ENCODE measurements around the gene LIMA1.
"Not testable (repeated sequence)": the region's sequence is repeated elsewhere in the genome, so short reads cannot be mapped to it uniquely, and the experiment has no call there.

LIMA1 gene

DNA sequence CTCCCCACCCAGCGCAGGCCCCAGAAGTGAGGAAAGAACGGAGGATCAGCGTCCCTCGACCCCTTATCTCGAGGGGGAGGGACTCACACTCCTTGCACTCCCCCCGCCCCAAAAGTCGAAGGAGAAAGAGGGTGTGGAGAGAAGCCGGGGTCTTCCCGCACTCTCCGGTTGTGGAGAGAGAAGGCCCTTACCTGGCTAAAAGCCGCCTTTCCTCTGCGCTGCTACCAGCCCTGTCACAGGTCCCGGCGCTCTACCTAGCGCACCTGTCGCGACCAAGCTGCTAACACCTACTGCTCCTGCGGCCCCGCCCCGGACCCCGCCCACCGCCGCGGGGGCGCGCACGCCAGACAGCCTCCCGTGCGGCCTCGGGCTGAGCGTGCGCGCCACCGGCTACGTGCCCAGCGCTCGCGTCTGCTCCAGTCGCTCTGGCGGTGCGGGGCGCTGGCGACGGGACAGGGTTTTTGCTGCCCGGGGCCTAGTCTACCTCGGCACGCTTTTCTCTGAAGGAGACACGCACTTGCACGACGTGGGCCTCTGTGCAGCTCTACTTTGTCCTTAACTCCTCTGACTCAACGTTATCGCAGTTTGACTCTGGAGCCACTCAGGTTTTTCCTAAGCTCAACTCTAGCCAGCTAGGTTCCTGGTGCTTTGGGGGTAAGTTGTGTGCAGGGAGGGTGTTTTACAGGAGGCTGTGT lies at the start of gene LIMA1:
Gene LIMA1 (minus strand): TSS at position 292 of the 695 bp plus-strand sequence. CDS start 34,769 bp downstream, outside the sequence.
- no peak for FAIRE-seq

DNA sequence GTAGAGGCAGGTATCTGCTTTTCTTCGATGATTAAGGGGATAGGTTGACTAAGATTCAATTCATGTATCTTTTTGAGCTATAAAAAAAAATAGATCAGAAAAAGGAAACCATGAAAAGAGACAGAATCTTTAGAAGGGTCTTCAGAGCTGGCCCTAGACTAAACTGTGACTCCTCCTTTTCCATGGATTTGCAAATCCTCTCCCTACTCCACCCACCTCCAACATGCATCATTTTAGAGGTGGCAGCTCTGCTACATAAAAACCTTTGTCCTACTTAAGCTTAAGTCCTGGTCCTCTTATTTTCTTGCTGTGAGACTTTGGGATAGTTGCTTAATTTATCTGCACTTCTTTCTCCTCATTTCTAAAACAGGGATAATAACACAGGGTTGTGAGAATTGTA lies 48.4 kb upstream of the LIMA1 start:
- FAIRE-seq = no peak

DNA sequence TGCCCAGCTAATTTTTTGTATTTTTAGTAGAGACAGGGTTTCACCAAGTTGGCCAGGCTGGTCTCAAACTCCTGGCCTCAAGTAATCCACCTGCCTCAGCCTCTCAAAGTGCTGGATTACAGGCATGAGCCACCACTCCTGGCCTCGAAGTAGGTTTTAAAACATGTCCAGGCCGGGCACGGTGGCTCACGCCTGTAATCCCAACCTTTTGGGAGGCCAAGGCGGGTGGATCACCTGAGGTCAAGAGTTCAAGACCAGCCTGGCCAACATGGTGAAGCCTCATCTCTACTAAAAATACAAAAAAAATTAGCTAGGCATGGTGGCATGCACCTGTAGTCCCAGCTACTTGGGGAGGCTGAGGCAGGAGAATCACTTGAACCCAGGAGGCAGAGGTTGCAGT lies 45.3 kb upstream of the LIMA1 start:
- not testable (repeated sequence) for FAIRE-seq

DNA sequence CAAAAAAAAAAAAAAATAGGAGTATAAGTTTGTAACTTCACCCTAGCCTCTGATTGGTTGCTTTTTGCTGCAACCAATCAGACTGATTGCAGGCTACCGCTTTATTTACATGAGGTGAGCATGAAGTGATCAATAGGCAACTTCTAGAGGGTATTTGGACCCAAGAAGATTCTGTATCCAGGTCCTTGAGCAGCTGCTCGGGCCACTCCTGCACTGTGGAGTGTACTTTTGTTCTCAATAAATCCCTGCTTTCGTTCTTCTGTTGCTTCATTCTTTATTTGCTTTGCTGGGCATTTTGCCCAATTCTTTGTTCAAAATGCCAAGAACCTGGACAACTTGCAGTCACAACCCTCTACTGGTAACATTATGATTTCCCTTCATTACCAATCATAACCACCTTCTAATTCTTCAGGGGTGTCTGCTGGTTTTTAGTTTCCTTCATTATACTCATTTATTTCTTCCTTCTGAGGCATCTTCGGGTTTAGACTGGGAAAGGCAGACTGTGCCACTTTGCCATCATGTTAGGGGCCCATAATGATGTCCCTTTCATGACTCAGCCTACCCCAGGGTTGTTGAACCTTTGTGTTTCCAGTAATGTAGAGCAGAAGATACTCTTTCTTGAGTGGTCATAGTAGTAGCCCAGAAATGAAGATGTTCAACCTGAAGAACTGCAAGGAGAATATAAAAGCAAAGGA lies 43.4 kb upstream of the LIMA1 start:
- no peak for FAIRE-seq

DNA sequence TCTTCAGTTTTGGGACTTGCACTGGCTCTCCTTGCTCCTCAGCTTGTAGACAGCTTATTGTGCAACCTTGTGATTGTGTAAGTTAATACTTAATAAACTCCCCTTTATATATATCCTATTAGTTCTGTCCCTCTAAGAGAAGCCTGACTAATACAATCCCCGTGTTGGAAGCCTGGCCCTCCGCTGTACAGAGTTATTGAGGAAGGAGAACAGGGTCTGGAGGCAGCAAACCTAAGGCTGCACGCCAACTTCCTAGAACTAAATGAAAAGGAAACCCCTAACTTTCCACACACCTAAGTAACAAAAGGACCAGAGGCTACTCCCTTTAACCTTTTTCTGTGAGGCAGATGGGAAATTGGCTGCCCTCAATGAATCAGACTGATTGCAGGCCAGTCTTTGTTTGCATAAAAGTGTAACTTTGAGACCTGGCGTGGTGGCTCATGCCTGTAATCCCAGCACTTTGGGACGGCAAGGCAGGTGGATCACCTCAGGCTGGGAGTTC lies 42.6 kb upstream of the LIMA1 start:
- FAIRE-seq = no peak

DNA sequence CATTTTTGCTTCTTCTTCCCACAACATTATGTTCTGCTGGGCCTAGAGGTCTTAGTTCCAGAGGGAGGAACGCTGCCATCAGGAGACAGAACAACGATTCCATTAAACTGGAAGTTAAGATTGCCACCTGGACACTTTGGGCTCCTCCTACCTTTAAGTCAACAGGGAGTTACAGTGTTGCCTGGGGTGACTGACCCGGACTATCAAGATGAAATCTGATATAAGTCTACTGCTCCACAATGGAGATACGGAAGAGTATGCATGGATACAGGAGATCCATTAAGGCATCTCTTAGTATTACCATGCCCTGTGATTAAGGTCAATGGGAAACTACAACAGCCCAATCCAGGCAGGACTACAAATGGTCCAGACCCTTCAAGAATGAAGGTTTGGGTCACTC lies 41.5 kb upstream of the LIMA1 start:
- not testable (repeated sequence) for FAIRE-seq

DNA sequence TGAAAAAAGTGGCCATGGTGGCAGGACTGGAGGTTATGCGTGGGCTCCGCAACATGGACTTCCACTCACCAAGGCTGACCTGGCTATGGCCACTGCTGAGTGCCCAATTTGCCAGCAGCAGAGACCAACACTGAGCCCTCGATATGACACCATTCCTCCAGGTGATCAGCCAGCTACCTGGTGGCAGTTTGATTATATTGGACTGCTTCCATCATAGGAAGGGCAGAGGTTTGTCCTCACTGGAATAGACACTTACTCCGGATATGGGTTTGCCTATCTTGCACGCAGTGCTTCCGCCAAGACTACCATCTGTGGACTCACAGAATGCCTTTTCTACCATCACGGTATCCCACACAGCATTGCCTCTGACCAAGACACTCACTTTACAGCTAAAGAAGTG lies 40.8 kb upstream of the LIMA1 start:
- not testable (repeated sequence) for FAIRE-seq

DNA sequence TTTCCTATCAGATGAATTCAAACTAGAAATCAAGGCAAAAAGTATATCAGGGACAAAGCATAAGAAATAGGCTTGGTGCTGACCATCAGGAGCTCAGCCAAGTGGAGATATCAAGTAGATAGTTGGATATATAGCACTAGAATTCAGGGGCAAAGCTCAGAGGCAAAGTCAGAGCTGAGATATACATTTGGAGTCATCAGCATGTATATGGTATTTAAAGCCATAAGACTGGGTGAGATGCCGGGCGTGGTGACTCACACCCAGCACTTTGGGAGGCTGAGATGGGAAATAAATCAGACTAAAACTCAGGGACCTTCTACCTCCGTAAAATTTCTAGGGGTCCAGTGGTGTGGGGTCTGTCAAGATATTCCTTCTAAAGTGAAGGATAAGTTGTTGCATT lies 38.9 kb upstream of the LIMA1 start:
- FAIRE-seq = no peak

DNA sequence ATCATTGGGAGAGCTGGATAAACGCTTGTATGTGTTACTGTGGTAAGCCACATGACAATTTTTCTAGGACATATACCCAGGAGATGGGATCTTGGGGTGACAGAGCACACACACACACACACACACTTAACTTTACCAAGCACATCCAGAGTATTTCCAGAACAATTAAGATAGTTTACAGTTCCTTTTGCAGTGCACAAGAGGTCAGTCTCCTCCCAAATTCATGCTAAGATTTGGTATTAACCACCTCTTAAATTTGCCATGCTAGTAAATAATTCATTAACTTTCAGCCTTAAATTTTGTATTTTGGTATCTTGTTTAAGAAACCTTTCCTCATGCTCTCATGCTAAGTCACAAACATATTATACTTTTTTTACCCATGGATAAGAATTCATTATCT lies 33.9 kb upstream of the LIMA1 start:
- FAIRE-seq = no peak

DNA sequence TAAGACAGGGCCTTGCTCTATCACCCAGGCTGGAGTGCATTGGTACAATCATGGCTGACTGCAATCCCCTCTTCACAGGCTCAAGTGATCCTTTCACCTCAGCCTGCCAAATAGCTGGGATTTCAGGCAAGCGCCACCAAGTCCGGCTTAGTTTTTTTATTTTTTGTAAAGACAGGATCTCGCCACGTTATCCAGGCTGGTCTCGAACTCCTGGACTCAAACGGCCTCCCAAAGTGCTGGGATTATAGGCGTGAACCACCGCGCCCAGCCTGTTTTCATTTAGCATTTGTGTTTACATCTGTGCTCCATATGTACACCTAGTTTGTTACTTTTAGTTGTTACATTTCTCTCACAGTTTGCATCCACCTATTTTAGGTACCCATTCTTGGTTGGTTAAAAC lies 32.5 kb upstream of the LIMA1 start:
- no peak for FAIRE-seq

DNA sequence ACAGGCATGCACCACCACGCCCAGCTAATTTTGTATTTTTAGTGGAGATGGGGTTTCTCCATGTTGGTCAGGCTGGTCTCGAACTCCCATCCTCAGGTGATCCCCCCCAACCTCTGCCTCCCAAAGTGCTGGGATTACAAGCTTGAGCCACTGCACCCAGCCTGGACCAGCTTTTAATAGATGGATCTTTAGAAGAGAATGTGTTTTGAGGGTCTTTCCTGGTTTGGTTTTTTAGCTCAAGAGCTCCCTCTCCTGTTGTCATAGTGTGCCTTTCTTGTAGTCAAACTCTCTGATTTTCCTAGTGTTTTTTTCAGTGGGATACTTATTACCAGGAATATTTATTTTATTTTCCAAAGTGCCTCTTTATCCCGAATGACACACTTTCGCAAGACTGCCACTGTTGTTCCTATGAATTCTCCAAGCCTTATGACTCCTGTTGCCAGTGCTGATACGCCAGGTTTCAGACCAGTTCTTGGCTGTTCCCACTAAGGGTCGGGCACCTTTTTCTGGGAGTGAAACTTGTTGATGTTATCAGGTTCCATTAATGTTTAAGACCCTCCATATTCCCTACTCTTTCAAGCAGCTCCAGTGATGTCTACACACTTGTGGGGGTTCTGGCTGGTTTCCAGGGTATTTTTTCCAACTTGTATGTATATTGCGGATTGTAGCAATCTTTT lies 31.5 kb upstream of the LIMA1 start:
- FAIRE-seq = no peak

DNA sequence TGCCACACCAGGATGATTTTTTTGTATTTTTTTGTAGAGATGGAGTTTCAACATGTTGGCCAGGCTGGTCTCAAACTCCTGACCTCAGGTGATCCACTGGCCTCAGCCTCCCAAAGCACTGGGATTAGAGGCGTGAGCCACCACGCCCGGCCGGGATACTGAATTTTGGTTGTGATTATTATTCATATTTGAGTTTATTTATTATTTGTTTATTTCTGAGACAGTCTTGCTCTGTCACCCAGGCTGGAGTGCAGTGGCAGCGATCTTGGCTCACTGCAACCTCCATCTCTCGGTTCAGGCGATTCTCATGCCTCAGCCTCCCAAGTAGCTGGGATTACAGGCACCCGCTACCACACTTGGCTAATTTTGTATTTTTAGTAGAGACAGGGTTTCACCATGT lies 30.7 kb upstream of the LIMA1 start:
- FAIRE-seq = not testable (repeated sequence)

DNA sequence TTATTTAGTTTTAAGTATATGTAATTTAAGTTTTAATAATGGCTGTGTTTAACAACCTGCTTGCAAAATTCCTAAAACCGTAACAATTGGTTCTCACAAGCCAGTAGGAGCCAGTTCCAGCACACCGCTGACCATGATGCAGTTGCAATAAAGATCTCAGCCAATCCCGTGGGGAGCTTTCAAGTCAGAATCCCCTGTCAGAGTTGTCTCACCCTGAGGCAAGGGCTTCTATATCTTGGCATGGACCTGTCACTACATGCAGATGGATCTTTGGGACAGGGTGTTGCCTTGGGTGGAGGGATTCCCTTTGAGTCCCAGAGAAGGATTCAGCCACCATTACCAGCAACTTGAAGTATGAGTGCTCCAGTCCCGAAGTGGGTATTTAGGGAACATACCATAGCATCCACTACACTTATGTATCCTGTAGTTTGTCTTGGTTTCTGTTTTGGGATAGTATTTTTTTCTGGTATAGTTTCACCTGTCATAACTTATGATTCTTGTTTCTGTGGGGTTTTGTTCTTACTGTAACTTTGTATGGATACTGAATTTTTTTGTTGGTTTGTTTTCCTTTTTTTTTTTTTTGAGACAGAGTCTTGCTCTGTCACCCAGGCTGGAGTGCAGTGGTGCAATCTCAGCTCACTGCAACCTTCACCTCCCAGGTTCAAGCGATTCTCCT lies 30.1 kb upstream of the LIMA1 start:
- FAIRE-seq = no peak

DNA sequence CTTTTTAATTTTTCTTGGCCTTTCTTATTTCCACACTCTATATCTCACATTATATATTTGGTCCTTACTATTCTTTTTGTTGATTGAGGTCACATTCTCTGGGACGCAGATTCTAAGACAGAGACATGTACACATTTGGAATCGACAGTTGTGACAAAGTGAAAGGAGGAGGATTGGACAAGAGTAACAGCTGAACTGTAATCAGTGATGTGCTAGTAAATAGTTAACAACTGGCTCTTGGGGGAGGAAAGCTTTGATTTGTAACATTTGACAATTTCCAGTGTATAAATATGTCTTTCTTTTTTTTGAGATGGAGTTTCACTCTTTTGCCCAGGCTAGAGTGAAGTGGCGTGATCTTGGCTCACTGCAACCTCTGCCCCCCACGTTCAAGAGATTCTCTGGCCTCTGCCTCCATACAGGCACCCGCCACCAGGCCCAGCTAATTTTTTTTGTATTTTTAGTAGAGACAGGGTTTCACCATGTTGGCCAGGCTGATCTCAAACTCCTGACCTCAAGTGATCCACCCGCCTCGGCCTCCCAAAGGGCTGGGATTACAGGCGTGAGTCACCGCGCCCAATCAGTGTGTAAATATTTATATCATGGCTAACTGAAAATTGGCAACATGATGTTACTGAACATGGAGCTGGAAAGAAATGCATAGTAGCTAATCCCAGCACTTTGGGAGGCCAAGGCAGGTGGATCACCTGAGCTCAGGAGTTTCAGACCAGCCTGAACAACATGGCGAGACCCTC lies 28.7 kb upstream of the LIMA1 start:
- FAIRE-seq = not testable (repeated sequence)

DNA sequence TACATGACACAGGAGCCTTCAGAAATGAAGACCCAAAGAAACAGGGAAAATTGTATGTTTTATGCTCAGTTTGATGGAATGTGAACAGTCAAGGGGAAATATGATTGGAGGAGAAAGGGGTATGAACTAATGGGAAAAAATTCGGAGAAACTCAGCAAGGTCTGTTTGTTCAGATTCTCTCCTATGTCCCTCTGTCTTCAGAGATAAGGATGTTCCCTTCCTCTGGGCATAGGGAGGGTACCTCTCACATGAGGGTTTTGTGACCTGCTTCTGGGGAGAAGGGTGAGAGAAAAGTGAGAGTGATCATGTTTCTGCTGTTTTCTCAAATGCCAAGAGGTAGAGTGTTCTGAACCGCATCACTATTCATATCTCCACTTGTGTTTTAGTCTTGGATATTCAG lies 26.6 kb upstream of the LIMA1 start:
- FAIRE-seq = no peak

DNA sequence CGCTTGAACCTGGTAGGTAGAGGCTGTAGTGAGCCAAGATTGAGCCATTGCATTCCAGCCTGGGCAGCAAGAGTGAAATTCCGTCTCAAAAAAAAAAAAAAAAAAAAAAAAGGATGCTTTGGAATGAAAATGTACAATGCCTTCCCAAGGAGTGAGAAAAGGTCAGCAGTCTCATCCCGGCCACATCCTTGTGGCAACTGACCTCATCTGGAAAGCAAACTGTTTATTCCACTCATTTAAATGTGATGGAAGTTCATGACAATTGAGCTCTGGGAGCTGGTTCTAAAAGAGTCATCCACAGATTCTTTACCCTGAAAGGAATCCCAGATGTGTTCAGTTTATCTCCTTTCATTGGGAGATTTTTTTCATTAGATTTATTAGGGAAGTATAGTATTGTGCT lies 19.4 kb upstream of the LIMA1 start:
- no peak for FAIRE-seq

DNA sequence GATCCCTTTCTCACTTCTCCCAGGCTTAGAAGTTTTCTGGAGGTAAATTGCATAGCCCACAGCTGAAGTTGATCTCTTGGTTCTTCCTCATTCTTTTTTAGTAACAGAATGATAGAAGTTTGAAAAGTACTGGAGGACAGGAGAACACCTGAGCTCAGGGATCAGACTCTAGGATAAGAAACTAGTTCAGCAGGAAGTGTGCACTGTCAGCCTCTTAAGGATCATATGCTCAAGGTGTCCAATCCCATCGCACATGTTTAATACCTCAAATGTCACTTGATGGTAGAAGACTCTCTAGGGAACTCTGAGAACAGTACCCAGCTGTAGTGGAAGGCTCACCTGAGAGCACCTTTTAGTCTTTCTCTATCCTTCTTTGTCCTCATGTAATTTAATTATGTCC lies 14.7 kb upstream of the LIMA1 start:
- FAIRE-seq = no peak

DNA sequence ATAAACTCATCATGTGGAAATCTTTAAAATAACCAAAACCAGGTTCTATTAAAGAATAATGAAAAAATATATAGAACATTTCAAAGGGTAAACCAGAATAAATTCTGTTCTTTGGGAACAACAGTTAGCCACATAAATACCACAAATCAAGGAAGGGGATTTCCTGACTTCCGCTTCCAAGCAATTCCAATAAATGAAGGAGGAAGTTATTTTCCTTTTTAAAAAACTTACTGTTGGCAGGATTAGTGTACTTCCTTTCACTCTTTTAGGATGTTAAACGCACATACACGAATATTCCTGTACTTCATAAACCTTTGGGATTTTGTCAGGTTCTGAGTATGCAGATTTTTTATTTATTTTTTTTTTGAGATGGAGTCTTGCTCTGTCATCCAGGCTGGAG lies 13.7 kb upstream of the LIMA1 start:
- no peak for FAIRE-seq

DNA sequence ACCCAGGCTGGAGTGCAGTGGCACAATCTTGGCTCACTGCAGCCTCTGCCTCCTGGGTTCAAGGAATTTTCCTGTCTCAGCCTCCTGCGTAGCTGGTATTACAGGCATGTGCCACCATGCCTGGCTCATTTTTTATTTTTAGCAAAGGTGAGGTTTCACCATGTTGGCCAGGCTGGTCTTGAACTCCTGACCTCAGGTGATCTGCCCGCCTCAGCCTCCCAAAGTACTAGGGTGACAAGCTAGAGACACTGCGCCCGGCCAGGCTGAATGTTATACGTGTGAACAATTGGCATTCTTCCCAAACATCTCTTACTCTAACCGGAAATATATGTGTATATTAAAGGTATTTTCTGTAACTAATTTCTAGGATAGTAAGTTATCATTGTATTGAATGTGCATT lies 13.2 kb upstream of the LIMA1 start:
- FAIRE-seq = no peak

DNA sequence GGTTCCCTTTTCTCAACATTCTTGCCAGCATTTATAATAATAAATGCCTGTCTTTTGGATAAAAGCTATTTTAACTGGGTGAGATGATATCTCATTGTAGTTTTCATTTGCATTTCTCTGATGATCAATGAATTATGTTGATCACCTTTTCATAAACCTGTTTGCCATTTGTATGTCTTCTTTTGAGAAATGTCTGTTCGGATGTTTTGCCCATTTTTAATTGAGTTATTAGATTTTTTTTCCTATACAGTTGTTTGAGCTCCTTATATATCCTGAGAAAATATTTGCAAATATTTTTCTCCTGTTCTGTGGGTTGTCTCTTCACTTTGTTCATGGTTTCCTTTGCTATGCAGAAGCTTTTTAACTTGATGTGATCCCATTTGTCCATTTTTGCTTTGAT lies 8.1 kb upstream of the LIMA1 start:
- FAIRE-seq = no peak

DNA sequence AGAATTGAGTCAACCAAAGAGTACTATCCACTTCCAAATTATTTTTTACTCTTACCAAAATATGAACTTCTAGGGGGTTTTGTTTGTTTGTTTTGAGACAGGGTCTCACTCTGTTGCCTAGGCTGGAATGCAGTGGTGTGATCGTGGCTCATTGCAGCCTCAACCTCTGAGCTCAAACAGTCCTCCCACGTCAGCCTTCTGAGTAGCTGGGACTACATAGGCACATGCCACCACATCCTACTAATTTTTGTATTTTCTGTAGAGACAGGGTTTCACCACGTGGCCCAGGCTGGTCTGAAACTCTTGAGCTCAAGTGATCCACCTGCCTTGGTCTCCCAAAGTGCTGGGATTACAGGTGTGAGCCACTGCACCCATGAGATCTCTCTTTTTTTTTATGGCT lies 7.4 kb upstream of the LIMA1 start:
- not testable (repeated sequence) for FAIRE-seq

DNA sequence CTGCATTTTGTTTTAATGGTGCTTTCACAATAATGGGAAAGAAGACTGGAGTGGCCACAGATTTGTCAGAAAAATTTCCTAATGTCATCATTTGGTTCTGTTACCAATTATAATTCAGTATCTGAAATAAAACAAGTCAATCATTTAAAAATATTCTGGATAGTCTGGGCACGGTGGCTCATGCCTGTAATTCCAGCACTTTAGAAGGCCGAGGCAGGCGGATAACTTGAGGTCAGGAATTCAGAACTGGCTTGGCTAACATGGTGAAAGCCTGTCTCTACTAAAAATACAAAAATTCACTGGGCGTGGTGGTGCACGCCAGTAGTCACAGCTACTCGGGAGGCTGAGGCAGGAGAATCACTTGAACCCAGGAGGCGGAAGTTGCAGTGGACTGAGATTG lies 4.0 kb upstream of the LIMA1 start:
- no peak for FAIRE-seq

DNA sequence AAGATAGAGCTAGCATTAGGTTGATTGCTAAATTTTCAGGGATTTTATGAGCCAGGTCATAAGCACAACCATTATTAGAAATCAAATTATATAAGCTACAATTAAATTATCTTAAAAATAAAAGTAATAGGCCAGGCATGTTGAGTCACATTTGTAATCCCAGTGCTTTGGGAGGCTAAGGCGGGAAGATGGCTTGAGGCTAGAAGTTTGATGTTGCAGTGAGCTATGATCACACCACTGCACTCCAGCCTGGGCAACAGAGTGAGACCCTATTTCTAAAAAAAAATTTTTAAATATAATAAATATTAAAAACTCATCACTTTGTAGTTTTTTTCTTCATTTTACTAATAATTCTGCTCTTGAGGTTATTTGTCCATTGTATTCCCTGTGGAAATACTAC lies 1.9 kb upstream of the LIMA1 start:
- FAIRE-seq = no peak
